Measurements from ENCODE around the gene SLC23A2.
"Not testable (repeated sequence)": the region's sequence is repeated elsewhere in the genome, so short reads cannot be mapped to it uniquely, and the experiment has no call there.

Gene SLC23A2

DNA sequence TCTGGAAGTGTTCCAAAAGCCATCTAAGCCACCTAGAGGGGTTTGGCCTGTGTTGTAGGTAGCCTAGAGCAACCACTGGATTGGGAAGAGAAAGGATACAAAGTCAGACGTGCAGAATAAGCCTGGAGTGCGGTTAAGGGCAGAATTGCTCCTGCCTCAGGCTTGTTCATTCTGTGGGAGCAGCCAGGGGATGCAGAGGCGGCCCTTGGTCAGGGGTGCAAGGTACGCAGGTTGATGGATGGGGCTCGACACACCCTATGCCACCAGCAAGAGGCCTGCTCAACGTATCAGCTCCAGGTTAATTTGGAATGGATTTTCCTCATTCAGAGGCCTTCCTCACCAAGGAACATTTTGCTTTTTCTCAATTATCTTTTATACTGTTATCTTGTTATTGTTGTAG lies 129.8 kb downstream of the SLC23A2 start:
- DNase-seq = no peak

DNA sequence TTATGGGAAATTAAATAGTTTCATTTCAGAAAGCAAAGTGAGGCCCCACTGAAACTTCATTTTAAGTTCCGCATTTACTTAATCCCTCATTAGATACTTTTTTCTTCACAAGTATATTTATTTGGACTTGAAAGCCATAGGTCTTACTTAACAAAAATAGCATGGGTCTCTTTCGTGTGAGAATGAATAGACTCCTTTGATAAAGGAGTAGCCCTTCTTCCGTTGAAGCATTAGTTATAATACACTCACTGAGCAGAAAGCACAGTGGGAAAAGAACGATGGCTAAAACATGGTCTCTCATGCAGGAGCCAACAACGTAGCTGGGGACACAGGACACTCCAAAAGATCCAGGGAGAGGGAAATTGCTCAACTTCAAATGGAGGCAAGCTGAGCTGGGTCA lies 130.4 kb downstream of the SLC23A2 start:
- DNase-seq = no peak

- DNase-seq = no peak
Observed at GRCh38 chr20:4869290-4870193, 131.8 kb downstream of the SLC23A2 start.

DNA sequence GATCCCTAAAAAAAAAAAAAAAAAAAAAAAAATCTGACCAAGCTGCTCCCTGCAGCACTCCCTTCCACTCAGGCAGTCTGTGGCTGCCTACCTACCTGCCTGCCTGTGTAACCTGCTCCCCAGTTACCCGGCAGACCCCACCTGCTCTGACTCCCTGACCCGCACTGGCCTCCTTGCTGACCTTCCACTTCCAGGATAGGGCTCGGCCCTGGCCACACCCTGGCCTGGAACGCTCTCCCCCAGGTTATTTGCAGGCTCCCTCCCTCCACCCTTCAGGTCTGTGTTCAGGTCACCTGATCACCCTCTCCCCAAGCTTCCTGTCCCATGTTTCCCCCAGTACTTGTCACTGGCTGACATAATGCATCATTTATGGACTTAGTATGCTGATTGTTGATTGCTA lies 134.3 kb downstream of the SLC23A2 start:
- DNase-seq = no peak

DNA sequence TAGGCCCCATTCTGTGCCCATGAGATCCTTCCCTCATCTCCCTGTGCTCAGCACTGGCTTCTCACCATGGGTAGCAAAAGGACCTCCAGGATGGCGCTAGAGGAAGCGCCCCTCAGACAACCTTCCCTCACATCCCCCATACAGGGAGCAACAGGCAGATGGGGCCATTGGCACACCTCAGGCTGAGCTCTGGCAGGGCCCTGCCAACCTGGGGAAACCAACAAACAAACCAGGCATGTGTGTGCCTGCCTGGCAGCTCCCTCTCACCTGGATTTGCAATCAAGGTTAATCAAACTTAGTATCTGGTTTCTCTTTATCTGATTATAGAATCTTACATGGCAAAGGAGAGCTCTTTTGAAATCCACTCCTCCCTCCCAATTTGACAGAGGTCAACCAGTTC lies 134.9 kb downstream of the SLC23A2 start:
- DNase-seq = no peak

- DNase-seq = no peak
Observed at GRCh38 chr20:4864311-4864752, 137.0 kb downstream of the SLC23A2 start.

GRCh38 chr20:4862661-4863060 lies 138.6 kb downstream of the SLC23A2 start:
- DNase-seq = no peak

- DNase-seq = no peak
Observed at GRCh38 chr20:4861961-4862360, 139.3 kb downstream of the SLC23A2 start.

DNA sequence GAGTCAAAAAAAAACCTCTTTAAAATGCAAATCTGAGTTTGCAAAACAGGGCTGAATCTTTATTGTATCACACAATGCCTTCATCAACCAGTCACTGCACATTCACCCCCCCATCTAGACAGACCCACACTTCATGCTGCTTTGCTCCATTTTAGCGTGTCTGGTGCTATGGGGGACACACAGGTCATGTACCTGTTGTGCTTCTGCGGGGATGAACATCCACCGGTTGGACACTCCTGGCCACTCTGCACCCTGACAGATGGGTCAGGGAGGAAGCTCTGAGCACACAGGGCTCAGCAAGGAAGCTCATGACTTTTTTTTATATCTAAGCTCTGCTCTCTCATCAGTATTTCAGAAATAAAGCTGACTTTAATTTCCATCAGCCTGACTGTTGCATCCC lies 143.3 kb downstream of the SLC23A2 start:
- DNase-seq = no peak

GRCh38 chr20:4856022-4856755 lies 145.1 kb downstream of the SLC23A2 start:
- DNase-seq = no peak

DNA sequence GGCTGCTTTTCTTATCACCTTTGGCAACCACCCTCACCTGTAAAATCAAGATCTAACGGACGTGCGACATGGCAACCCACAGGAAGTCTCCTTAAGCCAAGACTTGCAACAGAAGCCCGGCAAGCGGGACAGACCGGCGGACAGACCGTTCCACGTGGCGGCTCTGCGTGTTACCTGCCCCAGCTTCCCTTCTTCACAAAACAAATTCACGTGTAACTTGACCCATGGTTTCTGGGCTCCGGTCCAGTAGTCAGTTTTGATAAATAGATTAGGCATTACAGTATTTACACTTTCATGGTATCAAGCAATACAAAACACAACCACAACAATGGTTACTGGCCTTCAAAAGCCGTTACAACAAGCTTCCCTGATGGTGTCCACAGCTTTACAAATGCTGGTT lies 145.8 kb downstream of the SLC23A2 start:
- no peak for DNase-seq

GRCh38 chr20:4855097-4855496 lies 146.2 kb downstream of the SLC23A2 start:
- no peak for DNase-seq

GRCh38 chr20:4854561-4854901 lies 146.8 kb downstream of the SLC23A2 start:
- DNase-seq = no peak

DNA sequence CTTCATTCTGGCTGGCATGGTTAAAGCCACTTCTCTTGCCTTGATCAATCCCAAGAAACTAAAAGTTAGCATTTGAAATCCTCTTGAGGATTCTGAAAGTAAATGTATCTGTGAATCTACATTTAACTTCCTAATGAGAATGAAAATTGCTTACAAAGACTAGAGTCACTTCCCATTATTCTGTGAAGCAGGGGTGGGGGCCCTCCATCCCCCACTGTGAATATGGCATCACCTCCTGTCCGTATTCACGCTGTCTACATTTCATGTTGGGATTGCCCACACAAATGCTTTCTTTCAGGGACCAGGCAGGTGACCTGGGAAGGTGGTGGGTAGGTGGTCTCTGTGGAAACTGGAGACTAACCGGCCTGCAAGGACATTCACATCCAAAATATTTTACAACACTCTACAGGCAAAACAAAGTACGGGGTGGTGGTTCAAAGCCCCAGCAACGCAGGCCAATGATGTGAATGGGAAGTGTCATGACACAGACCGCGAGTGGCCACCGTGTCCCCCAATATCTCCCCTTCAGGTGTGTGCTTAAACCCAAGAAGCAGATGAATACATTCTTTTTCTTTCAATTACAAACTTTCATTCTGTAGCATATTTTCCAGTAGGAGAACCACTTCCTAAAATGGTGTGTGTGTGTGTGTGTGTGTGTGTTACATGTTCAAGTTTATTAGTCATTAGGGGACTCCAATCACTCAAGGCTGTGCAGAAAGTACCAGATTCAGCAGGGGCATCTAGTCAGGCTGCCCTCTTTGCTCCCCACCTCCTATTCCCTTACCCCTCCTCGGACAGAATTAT lies 147.4 kb downstream of the SLC23A2 start:
- DNase-seq = no peak

- DNase-seq = no peak
Observed at GRCh38 chr20:4853004-4853403, 148.3 kb downstream of the SLC23A2 start.

DNA sequence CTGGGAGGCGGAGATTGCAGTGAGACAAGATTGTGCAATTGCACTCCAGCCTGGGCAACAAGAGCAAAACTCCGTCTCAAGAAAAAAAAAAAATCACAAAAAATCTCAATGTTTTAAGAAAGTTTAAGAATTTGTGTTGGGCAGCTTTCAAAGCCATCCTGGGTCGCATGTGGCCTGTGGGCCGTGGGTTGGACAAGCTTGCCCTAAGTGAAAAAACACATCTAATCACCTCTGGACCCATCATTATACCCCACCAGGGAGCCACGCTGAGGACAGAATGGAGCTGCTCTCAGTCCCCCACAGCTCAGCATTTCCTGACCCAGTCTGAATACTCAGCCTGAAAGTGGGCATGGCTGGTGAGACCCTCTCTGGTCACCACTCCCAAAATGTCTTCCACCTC lies 150.3 kb downstream of the SLC23A2 start:
- DNase-seq = no peak

- not testable (repeated sequence) for DNase-seq
Observed at GRCh38 chr20:4848829-4849228, 152.5 kb downstream of the SLC23A2 start.

- DNase-seq = no peak
Observed at GRCh38 chr20:4848041-4848440, 153.3 kb downstream of the SLC23A2 start.

- no peak for DNase-seq
Observed at GRCh38 chr20:4846821-4847220, 154.5 kb downstream of the SLC23A2 start.

DNA sequence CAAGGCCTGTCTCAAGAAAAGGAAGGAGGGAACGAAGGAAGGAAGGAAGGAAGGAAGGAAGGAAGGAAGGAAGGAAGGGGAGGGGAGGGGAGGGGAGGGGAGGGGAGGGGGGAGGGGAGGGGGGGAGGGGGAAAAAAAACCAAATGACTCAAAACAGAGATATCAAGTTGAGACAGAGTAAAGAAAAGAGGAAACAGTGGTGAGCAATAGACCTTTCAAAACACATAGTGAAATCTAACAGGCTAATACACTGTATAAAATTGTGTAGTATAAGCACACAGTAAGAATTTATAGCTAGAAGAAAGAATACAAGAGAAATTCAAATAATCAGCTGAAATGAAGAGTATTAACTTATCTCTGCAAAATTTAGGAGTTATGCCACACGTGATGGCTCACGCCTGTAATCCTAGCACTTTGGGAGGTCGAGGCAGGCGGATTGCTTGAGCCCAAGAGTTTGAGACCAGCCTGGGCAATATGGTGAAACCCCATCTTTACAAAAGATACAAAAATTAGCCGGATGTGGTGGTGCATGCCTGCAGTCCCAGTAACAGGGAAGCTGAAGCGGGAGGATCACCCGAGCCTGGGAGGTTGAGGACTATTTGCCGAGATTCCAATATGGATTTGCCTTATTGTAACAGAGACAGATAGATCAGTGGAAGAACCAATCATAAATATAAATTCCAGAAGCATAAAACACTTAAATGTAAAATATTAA lies 156.4 kb downstream of the SLC23A2 start:
- DNase-seq = peak; percentile 62 to 70

GRCh38 chr20:4844325-4844724 lies 157.0 kb downstream of the SLC23A2 start:
- no peak for DNase-seq

DNA sequence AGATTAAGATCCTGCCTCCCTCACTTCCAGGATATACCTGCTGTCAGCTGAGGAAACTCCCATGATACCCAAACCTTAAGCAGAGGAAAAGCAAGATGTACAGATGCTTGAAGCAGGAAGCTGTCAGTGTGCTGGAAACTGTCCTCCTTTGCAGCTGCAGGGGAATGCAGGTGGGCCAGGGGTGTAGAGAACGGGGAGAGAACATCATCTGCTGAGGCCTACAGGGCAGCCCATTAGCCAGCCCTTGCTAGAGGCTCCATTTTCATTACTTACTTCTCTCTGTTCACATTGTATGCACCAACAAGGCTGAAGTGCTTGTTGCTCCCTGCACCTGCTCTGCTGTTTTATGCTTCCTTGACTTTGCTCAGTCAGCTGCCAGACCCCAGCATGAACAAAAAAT lies 160.5 kb downstream of the SLC23A2 start:
- DNase-seq = no peak

DNA sequence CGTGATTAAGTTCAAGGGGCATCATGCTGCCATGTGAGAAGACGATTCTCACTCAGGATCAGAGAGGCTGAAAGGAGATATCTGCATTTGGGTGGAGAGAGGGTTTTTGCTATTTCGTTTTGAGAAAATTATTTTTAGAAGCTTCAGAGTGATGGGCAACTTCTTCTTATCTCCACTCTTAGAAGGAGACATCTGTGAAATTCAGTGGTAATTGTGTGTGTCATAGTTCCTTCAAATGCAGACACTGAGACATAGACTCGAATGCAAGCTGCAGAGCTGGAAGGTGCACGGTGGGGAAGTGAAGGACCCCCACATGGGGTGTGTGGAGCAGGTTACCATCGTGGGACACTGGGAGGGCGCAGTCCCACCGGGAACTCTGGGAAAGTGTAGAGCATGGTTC lies 162.8 kb downstream of the SLC23A2 start:
- DNase-seq = no peak
